Hepatocyte (in vitro differentiated cells): ENCODE measurements around the gene CHRNB4.

ENCODE experiments used
- CTCF ChIP-seq: fragments of 200-600 bp; sonication (generic); IDR thresholded peaks from 2 replicates; pipeline ENCODE4 v1.5.1; 2016; ENCODE audit warnings: antibody characterized with exemption, mild to moderate bottlenecking; ENCODE audit not compliant: poor library complexity
- EZH2phosphoT487 ChIP-seq: fragments of 200-600 bp; sonication (generic); IDR thresholded peaks from one replicate; pipeline ENCODE4 v1.6.1; 2018; ENCODE audit warnings: antibody characterized with exemption, mild to moderate bottlenecking, low read depth, moderate library complexity; ENCODE audit not compliant: unreplicated experiment, severe bottlenecking

- TF ChIP-seq CTCF, result no peak
- no peak for TF ChIP-seq EZH2phosphoT487
These were observed 43.4 kb downstream of the CHRNB4 start for GRCh38 chr15:78597583-78597982.
